H1 (cell line): ENCODE measurements around the gene BRCC3. TPM values are rescaled to one million over a fixed set of nuclear protein-coding genes. Genes with fewer than 3 reads are reported as not detected.

Source experiments
- CBX5 ChIP-seq: fragments of 300-800, 300-1000 bp; sonication (generic); IDR thresholded peaks from 2 replicates; pipeline ENCODE4 v1.7.1; 2016; ENCODE audit warnings: antibody characterized with exemption, low read length, low read depth
- CHD7 ChIP-seq: fragments of 300-600 bp; sonication (generic); IDR thresholded peaks from 2 replicates; pipeline ENCODE4 v1.7.1; 2012; ENCODE audit warnings: low read length, moderate library complexity, mild to moderate bottlenecking, inconsistent platforms; ENCODE audit not compliant: insufficient replicate concordance
- CTCF ChIP-seq, 3 experiments: IDR thresholded peaks; 1 replicate in 2 of 3; 2 replicates in 1 of 3; pipeline versions ENCODE4 v1.5.1 to v1.6.1; 2011; ENCODE audit warnings: low read length in 3 of 3, mild to moderate bottlenecking in 3 of 3, inconsistent platforms in 2 of 3, low read depth in 1 of 3, moderate library complexity in 1 of 3; ENCODE audit not compliant: insufficient read depth in 1 of 3; ENCODE audit errors: control extremely low read depth in 1 of 3
- HDAC6 ChIP-seq: IDR thresholded peaks from one replicate; pipeline ENCODE4 v1.7.1; 2012; ENCODE audit warnings: low read depth, mild to moderate bottlenecking, inconsistent platforms, low read length, moderate library complexity
- JUND ChIP-seq: IDR thresholded peaks from 2 replicates; pipeline ENCODE4 v1.6.1; 2011; ENCODE audit warnings: mild to moderate bottlenecking, improper control_type of control experiment, low read length
- KDM5A ChIP-seq: fragments of 200-600 bp; IDR thresholded peaks from 2 replicates; pipeline ENCODE4 v1.7.1; 2012; ENCODE audit warnings: mild to moderate bottlenecking, low read length, inconsistent platforms, mixed read lengths
- POLR2AphosphoS5 ChIP-seq: IDR thresholded peaks from 2 replicates; pipeline ENCODE4 v1.6.1; 2011; ENCODE audit warnings: low read depth, low read length
- SP2 ChIP-seq: IDR thresholded peaks from 2 replicates; pipeline ENCODE4 v1.6.1; 2012; ENCODE audit warnings: mild to moderate bottlenecking, low read length, inconsistent platforms
- USF2 ChIP-seq: IDR thresholded peaks from 2 replicates; pipeline ENCODE4 v1.6.1; 2011; ENCODE audit warnings: low read length, improper control_type of control experiment
- polyA plus RNA-seq, 7 experiments: library from polyadenylated mRNA; depleted of rRNA in 3 of 7; stranded (reverse) in 5 of 7; unstranded in 2 of 7; fragments of >200 nt in 5 of 7; fragments of 200-250 nt in 2 of 7; gene quantifications; 1 replicate in 5 of 7; 2 replicates in 1 of 7; 4 replicates in 1 of 7; pipeline versions ENCODE4 v1.2.1 to v1.2.3, GENCODE V29; 2011 to 2013; ENCODE audit warnings: missing spikeins in 2 of 7, mixed read lengths in 2 of 7
- total RNA-seq: library from RNA; stranded (reverse); fragmentation: NEBNext Ultra II Directional; extraction: Animal tissue kit (Norgen Biotek cat#: 25700); gene quantifications from 2 replicates; pipeline ENCODE4 v1.2.1, GENCODE V29; 2021

Gene BRCC3
- total and polyA plus RNA-seq, 2 of the 8 experiments (the other 6 are each of a cell fraction or from before 2014, with no cell fraction given), result 13.1 to 23.2 TPM

- TF ChIP-seq CHD7, result no peak
- TF ChIP-seq CTCF (IDR thresholded peaks at IDR 0.05; ENCODE audit: control extremely low read depth in 1 of 3, insufficient read depth in 1 of 3, low read depth in 1 of 3, low read length in 3 of 3), result no peak
- no peak for TF ChIP-seq KDM5A
- no peak for TF ChIP-seq JUND
- TF ChIP-seq HDAC6, result no peak
- TF ChIP-seq CBX5, result no peak
- TF ChIP-seq SP2, result no peak
- no peak for TF ChIP-seq USF2
- TF ChIP-seq POLR2AphosphoS5, result no peak
These were observed 42.4 kb upstream of the BRCC3 start (continued) for GRCh38 chrX:155028877-155029291.
